ENCODE results near the gene ADCY9.
A peak's percentile ranks its signal among the peaks of the same experiment; 100 is the strongest.
"Not testable (repeated sequence)": the region's sequence is repeated elsewhere in the genome, so short reads cannot be mapped to it uniquely, and the experiment has no call there.

The ADCY9 gene

GRCh38 chr16:3949946-3950342 lies 166.3 kb downstream of the ADCY9 start:
- no peak for TF ChIP-seq CTCF (IDR thresholded peaks at IDR 0.05; ENCODE audit: low read depth, low read length)
- H3K4me3 ChIP-seq (ENCODE audit: low read depth, low read length): peak overlapping the region; percentile 32

- no peak overlapping the region for H3K4me3 ChIP-seq (ENCODE audit: low read depth, low read length)
- no peak for TF ChIP-seq CTCF (IDR thresholded peaks at IDR 0.05; ENCODE audit: low read depth, low read length)
These were observed 167.0 kb downstream of the ADCY9 start for GRCh38 chr16:3949287-3949686.

- TF ChIP-seq CTCF (IDR thresholded peaks at IDR 0.05; ENCODE audit: low read depth, low read length): no peak
- no peak overlapping the region for H3K4me3 ChIP-seq (ENCODE audit: low read depth, low read length)
These were observed 167.8 kb downstream of the ADCY9 start for GRCh38 chr16:3948378-3948995.

- no peak for TF ChIP-seq CTCF (IDR thresholded peaks at IDR 0.05; ENCODE audit: low read depth, low read length)
- H3K4me3 ChIP-seq (ENCODE audit: low read depth, low read length): no peak overlapping the region
These were observed 169.6 kb downstream of the ADCY9 start for GRCh38 chr16:3946604-3947180.

GRCh38 chr16:3945751-3946603 lies 170.3 kb downstream of the ADCY9 start:
- TF ChIP-seq CTCF (IDR thresholded peaks at IDR 0.05; ENCODE audit: low read depth, low read length): no peak
- H3K4me3 ChIP-seq (ENCODE audit: low read depth, low read length): no peak overlapping the region

- not testable (repeated sequence) for H3K4me3 ChIP-seq (ENCODE audit: low read depth, low read length)
These were observed 171.8 kb downstream of the ADCY9 start for GRCh38 chr16:3944457-3944856.

GRCh38 chr16:3942146-3942545 lies 174.1 kb downstream of the ADCY9 start:
- not testable (repeated sequence) for H3K4me3 ChIP-seq (ENCODE audit: low read depth, low read length)

- peak overlapping the region; percentile 40 for H3K4me3 ChIP-seq (ENCODE audit: low read depth, low read length)
- peak; percentile 94 for TF ChIP-seq CTCF (IDR thresholded peaks at IDR 0.05; ENCODE audit: low read depth, low read length)
These were observed 177.2 kb downstream of the ADCY9 start for GRCh38 chr16:3938843-3939624.
